GM12878 (cell line): ENCODE measurements around the gene PCDHGA5. TPM values are rescaled to one million over a fixed set of nuclear protein-coding genes. Genes with fewer than 3 reads are reported as not detected.

Experiments used
- ATAC-seq: fragments of 200-7000 bp; cut with Tn5 transposase; 3 replicates; pipeline ENCODE4 v1.9.1; 2020; ENCODE audit warnings: mild to moderate bottlenecking, moderate library complexity
- BruUV-seq: library from RNA; stranded (reverse); fragments of 400-500 nt; replicated peaks from 2 replicates; lab custom pipeline; 2021; lab: Mats Ljungman, UMichigan
- CTCF ChIA-PET: fragments of 300-600 bp; sonication (Branson Sonifier 250); formaldehyde crosslinking; extraction: SDS; loops from one replicate; lab custom pipeline; 2021; ENCODE audit warnings: inconsistent platforms; lab: Yijun Ruan, JAX
- POLR2A ChIA-PET: fragments of 350-600 bp; formaldehyde crosslinking; extraction: SDS; loops from one replicate; lab custom pipeline; 2021; ENCODE audit warnings: inconsistent platforms; lab: Charles Lee
- RAD21 ChIA-PET: fragments of 300-600 bp; sonication (Branson Sonifier 250); formaldehyde crosslinking; loops from one replicate; lab custom pipeline; 2023; ENCODE audit warnings: antibody characterized with exemption; ENCODE audit not compliant: unreplicated experiment; lab: Charles Lee
- SMC1A ChIA-PET: fragments of 300-600 bp; sonication (Branson Sonifier 250); formaldehyde crosslinking; loops from one replicate; lab custom pipeline; 2023; ENCODE audit not compliant: unreplicated experiment, uncharacterized antibody; lab: Charles Lee
- DNase-seq: peaks from one replicate; pipeline ENCODE4 v3.0.0-alpha.2; 2011; ENCODE audit warnings: low read depth, low spot score
- FAIRE-seq: peaks from 3 replicates; lab custom pipeline; 2011; peaks lifted over from hg19 to GRCh38; lab: Jason Lieb, UNC
- H2AFZ ChIP-seq: 2 replicates; pipeline ENCODE4 v1.6.0; 2011; ENCODE audit warnings: low read depth, low read length, control low read depth; ENCODE audit not compliant: control insufficient read depth
- H3K27ac ChIP-seq: 2 replicates; pipeline ENCODE4 v1.5.1; 2011; ENCODE audit warnings: control low read depth; ENCODE audit not compliant: control insufficient read depth, insufficient read depth
- H3K27me3 ChIP-seq, 2 experiments: replicated peaks in 1 of 2; 2 replicates each; pipeline versions ENCODE4 v1.6.0 to v1.6.1; 2011; ENCODE audit warnings: low read length in 1 of 2; ENCODE audit not compliant: control insufficient read depth in 2 of 2, insufficient read depth in 2 of 2
- H3K36me3 ChIP-seq, 2 experiments: 2 replicates each; pipeline ENCODE4 v1.5.1; 2011; ENCODE audit warnings: low read length in 1 of 2; ENCODE audit not compliant: control insufficient read depth in 2 of 2, insufficient read depth in 2 of 2
- H3K4me1 ChIP-seq: 2 replicates; pipeline ENCODE4 v1.6.1; 2011; ENCODE audit warnings: mild to moderate bottlenecking, low read length, moderate library complexity, mixed read lengths; ENCODE audit not compliant: control insufficient read depth, insufficient read depth
- H3K4me2 ChIP-seq: 2 replicates; pipeline ENCODE4 v1.6.0; 2011; ENCODE audit warnings: control low read depth; ENCODE audit not compliant: control insufficient read depth, insufficient read depth
- H3K4me3 ChIP-seq: fragments of 200-600 bp; sonication (generic); 2 replicates; pipeline ENCODE4 v1.5.1; 2016
- H3K79me2 ChIP-seq: 2 replicates; pipeline ENCODE4 v1.6.0; 2011; ENCODE audit warnings: low read length; ENCODE audit not compliant: control insufficient read depth, insufficient read depth
- H3K9ac ChIP-seq: 2 replicates; pipeline ENCODE4 v1.8.0; 2011; ENCODE audit warnings: low read length, control low read depth, mixed read lengths; ENCODE audit not compliant: control insufficient read depth, insufficient read depth
- H3K9me3 ChIP-seq: replicated peaks from 3 replicates; pipeline ENCODE4 v1.5.1; 2011; ENCODE audit warnings: mild to moderate bottlenecking, low read length; ENCODE audit not compliant: control insufficient read depth, insufficient read depth
- H4K20me1 ChIP-seq: 2 replicates; pipeline ENCODE4 v1.6.0; 2011; ENCODE audit not compliant: control insufficient read depth, insufficient read depth
- HDAC6 ChIP-seq: fragments of 200-600 bp; sonication (generic); IDR thresholded peaks from one replicate; pipeline ENCODE4 v1.8.0; 2017; ENCODE audit warnings: antibody characterized with exemption; ENCODE audit not compliant: unreplicated experiment
- MTA3 ChIP-seq: IDR thresholded peaks from 2 replicates; pipeline ENCODE4 v1.6.1; 2012; ENCODE audit warnings: low read length, inconsistent platforms, borderline replicate concordance
- NFYA ChIP-seq: IDR thresholded peaks from 2 replicates; pipeline ENCODE4 v1.6.1; 2011; ENCODE audit warnings: low read depth, mild to moderate bottlenecking, low read length, improper control_type of control experiment, borderline replicate concordance
- RFX5 ChIP-seq: IDR thresholded peaks from 2 replicates; pipeline ENCODE4 v1.6.1; 2011; ENCODE audit warnings: low read depth, low read length, improper control_type of control experiment
- TBL1XR1 ChIP-seq: IDR thresholded peaks from 2 replicates; pipeline ENCODE4 v1.6.1; 2012; ENCODE audit warnings: low read depth, low read length, improper control_type of control experiment
- YBX1 ChIP-seq: fragments of 450-650 bp; IDR thresholded peaks from 2 replicates; pipeline ENCODE4 v1.6.1; 2016; ENCODE audit warnings: antibody characterized with exemption
- WGBS: methylation state at CpG from one replicate; pipeline ENCODE4 v1.1.6; 2016; ENCODE audit warnings: low lambda C conversion rate; ENCODE audit not compliant: insufficient replicate concordance, insufficient coverage; ENCODE audit errors: missing lambda C conversion rate; 5-methylcytosine and 5-hydroxymethylcytosine counted together
- in situ Hi-C: fragments of 300-500 bp; cut with MboI; formaldehyde crosslinking; loops from 9 replicates; pipeline ENCODE4 v1.14.3; 2018; ENCODE audit warnings: mixed read lengths
- intact Hi-C: fragments of 100-400 bp; cut with micrococcal nuclease; formaldehyde crosslinking; loops from one replicate; pipeline ENCODE4 v1.14.2; 2022; ENCODE audit not compliant: unreplicated experiment
- polyA plus RNA-seq, 11 experiments: library from polyadenylated mRNA; depleted of rRNA in 4 of 11; unstranded in 6 of 11; stranded (reverse) in 5 of 11; fragments of >200 nt; fragmentation: Nextera tagmentation in 4 of 11; fragmentation: Illumina TruSeq in 1 of 11; extraction: Ambion mirVana in 4 of 11; extraction: Trizol in 1 of 11; gene quantifications; 1 replicate in 1 of 11; 2 replicates in 10 of 11; pipeline versions ENCODE4 v1.2.1 to v1.2.3, GENCODE V29; 2011 to 2016; ENCODE audit warnings: inconsistent platforms in 2 of 11, missing spikeins in 2 of 11, low read depth in 1 of 11
- total RNA-seq, 4 experiments: library from RNA; depleted of rRNA in 3 of 4; stranded (reverse); fragments of >200 nt in 3 of 4; fragmentation: Illumina TruSeq in 1 of 4; extraction: Trizol in 1 of 4; gene quantifications; 2 replicates each; pipeline versions ENCODE4 v1.2.1 to v1.2.3, GENCODE V29; 2013 to 2021

The PCDHGA5 gene
- total and polyA plus RNA-seq, 10 of the 15 experiments (the other 5 are each of a cell fraction or from before 2014, with no cell fraction given): 0.10 to 0.23 (median 0.16) TPM; not detected in 4

GRCh38 chr5:141366016-141366896, 2.3 kb downstream of the PCDHGA5 start:
- ChIA-PET SMC1A (no interaction called here), RAD21 (no interaction called here), CTCF (interaction anchor here (1.3 kb wide), 1 partner anchor 197 kb away, joined by 3 read pairs; no protein-coding TSS in a partner anchor), POLR2A (no interaction called here)
- BruUV-seq: no TSS peak
- intact Hi-C loops (no loop called here), in situ Hi-C loops (no loop called here)
- Histone ChIP-seq H3K79me2 (no peaks in the 10 kb centered on the region), H3K4me2 (no peak overlapping the region), H3K27ac (no peak overlapping the region), H3K36me3 (no peaks in the 10 kb centered on the region), H3K4me1 (no peaks in the 10 kb centered on the region), H3K9ac (no peak overlapping the region), H3K9me3 (peaks cover 13% of the 10 kb centered on the region; the same call in 1 of the 3 replicates), H3K4me3 (no peak overlapping the region), H2AFZ (no peak overlapping the region), H4K20me1 (no peaks in the 10 kb centered on the region), H3K27me3 (no peaks in the 10 kb centered on the region; a peak in 1 of 4 replicates)
- no peak for FAIRE-seq
- DNase-seq: no peak
- no peak for ATAC-seq
- TF ChIP-seq HDAC6 (no peak), YBX1 (no peak), RFX5 (no peak), TBL1XR1 (no peak), NFYA (no peak), MTA3 (no peak)
- 66% methylated on average over 46 of the region's 46 CpGs for WGBS
